Measurements from ENCODE around the gene POU4F1. TPM values are rescaled to one million over a fixed set of nuclear protein-coding genes. Genes with fewer than 3 reads are reported as not detected.
A peak's percentile ranks its signal among the peaks of the same experiment; 100 is the strongest.

The POU4F1 gene
- total RNA-seq, 1 donor from 2014 or later = not detected

- peaks cover 39% of the 10 kb centered on the region for H3K4me1 ChIP-seq
Measured at GRCh38 chr13:78604782-78605611, 1.6 kb upstream of the POU4F1 start.

GRCh38 chr13:78602561-78603239 lies 652 bp downstream of the POU4F1 start:
- peaks cover 18% of the 10 kb centered on the region for H3K4me1 ChIP-seq
- H3K4me3 ChIP-seq = peak overlapping the region; percentile 37
- DNase-seq (no peak), ATAC-seq (peak; percentile 8)
- H3K27ac ChIP-seq = no peak overlapping the region
- H3K9me3 ChIP-seq = no peaks in the 10 kb centered on the region
- intact Hi-C loops (cut with DNase I) = no loop called here
- TF ChIP-seq CTCF (IDR thresholded peaks at IDR 0.05) = no peak
- H3K27me3 ChIP-seq = peaks cover 91% of the 10 kb centered on the region
- no peaks in the 10 kb centered on the region for H3K36me3 ChIP-seq

More at GRCh38 chr13:78604782-78605611, 1.6 kb upstream of the POU4F1 start:
- peaks cover 91% of the 10 kb centered on the region for H3K27me3 ChIP-seq
- no peaks in the 10 kb centered on the region for H3K9me3 ChIP-seq
- TF ChIP-seq CTCF (IDR thresholded peaks at IDR 0.05) = no peak
- H3K27ac ChIP-seq = no peak overlapping the region
- no peaks in the 10 kb centered on the region for H3K36me3 ChIP-seq
- ATAC-seq (no peak), DNase-seq (no peak)
- intact Hi-C loops (cut with DNase I) = no loop called here
- no peak overlapping the region for H3K4me3 ChIP-seq

- intact Hi-C loops (cut with DNase I) = no loop called here
- ATAC-seq (no peak), DNase-seq (no peak)
- H3K9me3 ChIP-seq = no peaks in the 10 kb centered on the region
- no peaks in the 10 kb centered on the region for H3K36me3 ChIP-seq
- no peak overlapping the region for H3K27ac ChIP-seq
- no peak for TF ChIP-seq CTCF (IDR thresholded peaks at IDR 0.05)
- peaks cover 13% of the 10 kb centered on the region for H3K4me1 ChIP-seq
- H3K4me3 ChIP-seq = no peak overlapping the region
- peaks cover 91% of the 10 kb centered on the region for H3K27me3 ChIP-seq
Measured at GRCh38 chr13:78601874-78602560, 1.3 kb downstream of the POU4F1 start.

- H3K27me3 ChIP-seq = peaks cover 91% of the 10 kb centered on the region
- no peak for TF ChIP-seq CTCF (IDR thresholded peaks at IDR 0.05)
- peaks cover 14% of the 10 kb centered on the region for H3K4me1 ChIP-seq
- intact Hi-C loops (cut with DNase I) = no loop called here
- ATAC-seq (no peak), DNase-seq (no peak)
- H3K9me3 ChIP-seq = no peaks in the 10 kb centered on the region
- no peaks in the 10 kb centered on the region for H3K36me3 ChIP-seq
- no peak overlapping the region for H3K27ac ChIP-seq
- peak overlapping the region; percentile 10 for H3K4me3 ChIP-seq
Measured at GRCh38 chr13:78601124-78601873, 2.1 kb downstream of the POU4F1 start.

GRCh38 chr13:78600280-78600883 lies 3.0 kb downstream of the POU4F1 start:
- H3K27ac ChIP-seq = no peak overlapping the region
- H3K4me1 ChIP-seq = peaks cover 21% of the 10 kb centered on the region
- H3K4me3 ChIP-seq = no peak overlapping the region
- H3K27me3 ChIP-seq = peaks cover 91% of the 10 kb centered on the region
- intact Hi-C loops (cut with DNase I) = no loop called here
- no peak for ATAC-seq
- TF ChIP-seq CTCF (IDR thresholded peaks at IDR 0.05) = no peak
- H3K9me3 ChIP-seq = no peaks in the 10 kb centered on the region
- DNase-seq = no peak
- no peaks in the 10 kb centered on the region for H3K36me3 ChIP-seq

Measured in upper lobe of right lung (tissue), 1 donor.